Stimulated activated memory B cell treated with anti-CD40 and anti-IgM and Interleukin-4, amounts not matched to agents 10 μg/mL and 1 μg/mL and 100 μg/mL, for 72 hours (primary cell): ENCODE results near the gene RGS12.

Source experiments
- ATAC-seq: fragments of 150-1000 bp; cut with Tn5 transposase; 2 replicates; pipeline ENCODE4 v1.10.0; 2021
- H3K27ac Mint-ChIP-seq: one replicate; pipeline ENCODE4 v1.8.0; 2022; ENCODE audit warnings: mild to moderate bottlenecking, mixed read lengths
- H3K27me3 Mint-ChIP-seq: one replicate; pipeline ENCODE4 v1.8.0; 2022; ENCODE audit warnings: mixed read lengths
- H3K36me3 Mint-ChIP-seq: one replicate; pipeline ENCODE4 v1.8.0; 2022; ENCODE audit warnings: mixed read lengths
- H3K4me1 Mint-ChIP-seq: one replicate; pipeline ENCODE4 v1.8.0; 2022; ENCODE audit warnings: mixed read lengths
- H3K4me3 Mint-ChIP-seq: one replicate; pipeline ENCODE4 v1.8.0; 2022; ENCODE audit warnings: mild to moderate bottlenecking, moderate library complexity, mixed read lengths
- H3K9me3 Mint-ChIP-seq: one replicate; pipeline ENCODE4 v1.8.0; 2022; ENCODE audit warnings: mixed read lengths

The RGS12 gene

GRCh38 chr4:3334316-3334715 is 41.5 kb downstream of the RGS12 start:
- Mint-ChIP-seq H3K27me3 (peaks cover 25% of the 10 kb centered on the region), H3K4me3 (no peak overlapping the region), H3K36me3 (no peaks in the 10 kb centered on the region), H3K4me1 (peaks cover 20% of the 10 kb centered on the region), H3K27ac (no peak overlapping the region), H3K9me3 (no peaks in the 10 kb centered on the region)
- no peak for ATAC-seq

- Mint-ChIP-seq H3K27me3 (peaks cover 25% of the 10 kb centered on the region), H3K36me3 (no peaks in the 10 kb centered on the region), H3K4me1 (peaks cover 16% of the 10 kb centered on the region), H3K9me3 (no peaks in the 10 kb centered on the region), H3K27ac (no peak overlapping the region), H3K4me3 (no peak overlapping the region)
- ATAC-seq, result no peak
Observed at GRCh38 chr4:3335385-3335784, 42.6 kb downstream of the RGS12 start.

- no peak for ATAC-seq
- no peak overlapping the region for H3K4me3 Mint-ChIP-seq
- no peak overlapping the region for H3K27ac Mint-ChIP-seq
- H3K36me3 Mint-ChIP-seq, result no peaks in the 10 kb centered on the region
- peaks cover 12% of the 10 kb centered on the region for H3K4me1 Mint-ChIP-seq
- H3K27me3 Mint-ChIP-seq, result peaks cover 25% of the 10 kb centered on the region
- no peaks in the 10 kb centered on the region for H3K9me3 Mint-ChIP-seq
Observed at GRCh38 chr4:3335982-3336381, 43.2 kb downstream of the RGS12 start.

GRCh38 chr4:3336382-3337356 is 43.8 kb downstream of the RGS12 start:
- no peak overlapping the region for H3K27ac Mint-ChIP-seq
- peaks cover 25% of the 10 kb centered on the region for H3K27me3 Mint-ChIP-seq
- no peak for ATAC-seq
- peaks cover 12% of the 10 kb centered on the region for H3K4me1 Mint-ChIP-seq
- H3K4me3 Mint-ChIP-seq, result no peak overlapping the region
- no peaks in the 10 kb centered on the region for H3K36me3 Mint-ChIP-seq
- H3K9me3 Mint-ChIP-seq, result no peaks in the 10 kb centered on the region

- H3K27me3 Mint-ChIP-seq, result peaks cover 25% of the 10 kb centered on the region
- no peak overlapping the region for H3K4me3 Mint-ChIP-seq
- H3K4me1 Mint-ChIP-seq, result peaks cover 12% of the 10 kb centered on the region
Observed at GRCh38 chr4:3337357-3337732, 44.5 kb downstream of the RGS12 start.

GRCh38 chr4:3337811-3338210 is 45.0 kb downstream of the RGS12 start:
- no peak for ATAC-seq
- Mint-ChIP-seq H3K4me3 (no peak overlapping the region), H3K27me3 (peaks cover 25% of the 10 kb centered on the region), H3K4me1 (peaks cover 12% of the 10 kb centered on the region), H3K27ac (no peak overlapping the region), H3K36me3 (no peaks in the 10 kb centered on the region), H3K9me3 (no peaks in the 10 kb centered on the region)

More at GRCh38 chr4:3337357-3337732, 44.5 kb downstream of the RGS12 start:
- Mint-ChIP-seq H3K9me3 (no peaks in the 10 kb centered on the region), H3K27ac (no peak overlapping the region), H3K36me3 (no peaks in the 10 kb centered on the region)
- ATAC-seq, result no peak

- no peak for ATAC-seq
- no peaks in the 10 kb centered on the region for H3K36me3 Mint-ChIP-seq
- peaks cover 25% of the 10 kb centered on the region for H3K27me3 Mint-ChIP-seq
- H3K27ac Mint-ChIP-seq, result no peak overlapping the region
- no peaks in the 10 kb centered on the region for H3K9me3 Mint-ChIP-seq
- H3K4me1 Mint-ChIP-seq, result peaks cover 12% of the 10 kb centered on the region
- no peak overlapping the region for H3K4me3 Mint-ChIP-seq
Observed at GRCh38 chr4:3338321-3338838, 45.6 kb downstream of the RGS12 start.

GRCh38 chr4:3338976-3339531 is 46.2 kb downstream of the RGS12 start:
- ATAC-seq, result no peak
- no peak overlapping the region for H3K4me3 Mint-ChIP-seq
- H3K9me3 Mint-ChIP-seq, result no peaks in the 10 kb centered on the region
- no peak overlapping the region for H3K27ac Mint-ChIP-seq
- peaks cover 12% of the 10 kb centered on the region for H3K4me1 Mint-ChIP-seq
- H3K36me3 Mint-ChIP-seq, result no peaks in the 10 kb centered on the region
- H3K27me3 Mint-ChIP-seq, result peaks cover 25% of the 10 kb centered on the region

GRCh38 chr4:3339577-3339976 is 46.8 kb downstream of the RGS12 start:
- ATAC-seq, result no peak
- H3K9me3 Mint-ChIP-seq, result no peaks in the 10 kb centered on the region
- H3K27ac Mint-ChIP-seq, result no peak overlapping the region
- no peak overlapping the region for H3K4me3 Mint-ChIP-seq
- H3K27me3 Mint-ChIP-seq, result peaks cover 25% of the 10 kb centered on the region
- peaks cover 11% of the 10 kb centered on the region for H3K4me1 Mint-ChIP-seq
- H3K36me3 Mint-ChIP-seq, result no peaks in the 10 kb centered on the region

DNA sequence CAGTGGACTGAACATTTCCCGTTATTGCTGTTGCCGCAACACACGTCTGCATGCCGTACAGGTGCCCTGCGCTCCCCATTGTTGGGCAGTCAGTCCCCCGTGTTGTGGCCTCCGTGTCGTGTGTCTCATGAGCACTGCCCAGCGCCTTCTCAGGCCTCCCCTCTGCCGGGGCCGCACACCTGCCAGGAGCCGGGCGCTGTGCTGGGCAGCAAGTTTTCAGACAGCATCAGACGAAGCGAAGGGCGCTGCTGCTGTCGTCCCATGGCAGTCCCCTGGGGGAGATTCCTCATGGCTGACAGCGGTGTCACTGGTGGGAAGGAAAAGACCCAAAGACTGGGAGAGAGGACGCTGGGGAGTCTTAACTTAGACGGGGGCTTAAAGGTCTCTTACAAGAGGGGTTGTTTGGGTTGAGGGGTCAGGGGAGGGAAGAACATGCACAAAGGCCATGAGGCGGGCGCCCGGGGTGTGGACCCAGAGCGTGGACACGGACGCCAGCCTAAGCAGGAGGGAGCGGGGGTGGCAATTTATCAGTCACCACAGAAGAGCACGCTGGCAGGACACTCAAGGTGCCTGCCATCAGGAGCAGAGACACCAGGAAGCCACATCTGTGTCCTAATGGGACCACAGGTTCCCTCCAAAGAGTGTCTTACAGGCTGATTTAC is 47.3 kb downstream of the RGS12 start:
- no peak overlapping the region for H3K27ac Mint-ChIP-seq
- H3K4me3 Mint-ChIP-seq, result no peak overlapping the region
- H3K4me1 Mint-ChIP-seq, result peaks cover 5% of the 10 kb centered on the region
- no peaks in the 10 kb centered on the region for H3K9me3 Mint-ChIP-seq
- ATAC-seq, result no peak
- no peaks in the 10 kb centered on the region for H3K36me3 Mint-ChIP-seq
- peaks cover 21% of the 10 kb centered on the region for H3K27me3 Mint-ChIP-seq

GRCh38 chr4:3340700-3341083 is 47.9 kb downstream of the RGS12 start:
- H3K4me3 Mint-ChIP-seq, result no peak overlapping the region
- no peak overlapping the region for H3K27ac Mint-ChIP-seq
- no peak for ATAC-seq
- H3K9me3 Mint-ChIP-seq, result no peaks in the 10 kb centered on the region
- H3K36me3 Mint-ChIP-seq, result no peaks in the 10 kb centered on the region
- H3K27me3 Mint-ChIP-seq, result peaks cover 16% of the 10 kb centered on the region
- H3K4me1 Mint-ChIP-seq, result no peaks in the 10 kb centered on the region

- H3K4me3 Mint-ChIP-seq, result no peak overlapping the region
- peaks cover 5% of the 10 kb centered on the region for H3K27me3 Mint-ChIP-seq
- H3K4me1 Mint-ChIP-seq, result peaks cover 9% of the 10 kb centered on the region
- ATAC-seq, result peak; percentile 63
- no peak overlapping the region for H3K27ac Mint-ChIP-seq
- no peaks in the 10 kb centered on the region for H3K9me3 Mint-ChIP-seq
- H3K36me3 Mint-ChIP-seq, result no peaks in the 10 kb centered on the region
Observed at GRCh38 chr4:3341760-3342159, 48.9 kb downstream of the RGS12 start.

- no peaks in the 10 kb centered on the region for H3K27me3 Mint-ChIP-seq
- H3K4me1 Mint-ChIP-seq, result peaks cover 9% of the 10 kb centered on the region
- H3K4me3 Mint-ChIP-seq, result no peak overlapping the region
- no peaks in the 10 kb centered on the region for H3K9me3 Mint-ChIP-seq
- no peak overlapping the region for H3K27ac Mint-ChIP-seq
- ATAC-seq, result no peak
- H3K36me3 Mint-ChIP-seq, result no peaks in the 10 kb centered on the region
Observed at GRCh38 chr4:3342182-3342854, 49.5 kb downstream of the RGS12 start.
